COLO829 (cell line): ENCODE data around the gene TUT4.
A peak's percentile ranks its signal among the peaks of the same experiment; 100 is the strongest.
"Not testable (repeated sequence)": the region's sequence is repeated elsewhere in the genome, so short reads cannot be mapped to it uniquely, and the experiment has no call there.

ENCODE experiments used
- DNase-seq: peaks from one replicate; pipeline ENCODE4 v3.0.0; 2012; ENCODE audit warnings: low spot score

The TUT4 gene

GRCh38 chr1:52552505-52553361 lies at the start of gene TUT4:
Gene TUT4, minus strand, starts transcription at chr1:52553092. Its CDS starts 26,812 bp downstream, at chr1:52526280.
- DNase-seq, result peak; percentile 8

- DNase-seq, result no peak
These were observed 49.3 kb upstream of the TUT4 start, which contains the start of gene GPX7 for GRCh38 chr1:52601991-52602855. Gene GPX7, plus strand, starts transcription at chr1:52602371. Its CDS starts 39 bp downstream, at chr1:52602410.

- no peak for DNase-seq
These were observed 48.6 kb upstream of the TUT4 start for GRCh38 chr1:52601519-52601918.

- no peak for DNase-seq
These were observed 47.8 kb upstream of the TUT4 start for GRCh38 chr1:52600533-52601179.

GRCh38 chr1:52599236-52599635 lies 46.3 kb upstream of the TUT4 start:
- DNase-seq, result no peak

- DNase-seq, result no peak
These were observed 45.8 kb upstream of the TUT4 start for GRCh38 chr1:52598729-52599128.

- DNase-seq, result no peak
These were observed 45.0 kb upstream of the TUT4 start for GRCh38 chr1:52597912-52598311.

- no peak for DNase-seq
These were observed 42.2 kb upstream of the TUT4 start for GRCh38 chr1:52595061-52595460.

- DNase-seq, result no peak
These were observed 40.6 kb upstream of the TUT4 start for GRCh38 chr1:52593495-52593894.

- DNase-seq, result no peak
These were observed 39.9 kb upstream of the TUT4 start for GRCh38 chr1:52592637-52593323.

GRCh38 chr1:52590266-52590665 lies 37.4 kb upstream of the TUT4 start:
- DNase-seq, result no peak

GRCh38 chr1:52588535-52588934 lies 35.6 kb upstream of the TUT4 start:
- DNase-seq, result no peak

GRCh38 chr1:52588027-52588426 lies 35.1 kb upstream of the TUT4 start:
- no peak for DNase-seq

- DNase-seq, result no peak
These were observed 32.6 kb upstream of the TUT4 start for GRCh38 chr1:52585474-52585873.

GRCh38 chr1:52582116-52582696 lies 29.3 kb upstream of the TUT4 start:
- no peak for DNase-seq

GRCh38 chr1:52580283-52580682 lies 27.4 kb upstream of the TUT4 start:
- no peak for DNase-seq

- no peak for DNase-seq
These were observed 26.5 kb upstream of the TUT4 start for GRCh38 chr1:52579415-52579814.

- DNase-seq, result not testable (repeated sequence)
These were observed 25.2 kb upstream of the TUT4 start for GRCh38 chr1:52578066-52578465.

GRCh38 chr1:52576074-52576473 lies 23.2 kb upstream of the TUT4 start:
- no peak for DNase-seq

GRCh38 chr1:52574594-52574993 lies 21.7 kb upstream of the TUT4 start:
- DNase-seq, result peak; percentile 95

GRCh38 chr1:52572387-52572786 lies 19.5 kb upstream of the TUT4 start:
- no peak for DNase-seq
